Neuronal stem cell (in vitro differentiated cells): Measurements from ENCODE around the gene COX19.
"Not testable (repeated sequence)": the region's sequence is repeated elsewhere in the genome, so short reads cannot be mapped to it uniquely, and the experiment has no call there.

ENCODE experiments used
- DNase-seq: peaks from one replicate; pipeline ENCODE4 v3.0.0-alpha.2; 2013; ENCODE audit warnings: low spot score
- H2AFZ ChIP-seq: one replicate; pipeline ENCODE4 v1.6.1; 2013; ENCODE audit warnings: mild to moderate bottlenecking, low read length, inconsistent platforms
- H2AK5ac ChIP-seq: 2 replicates; pipeline ENCODE4 v1.6.1; 2013; ENCODE audit warnings: low read depth, mild to moderate bottlenecking, inconsistent platforms, low read length, moderate library complexity, mixed read lengths
- H2BK120ac ChIP-seq: 2 replicates; pipeline ENCODE4 v1.6.1; 2013; ENCODE audit warnings: low read depth, mild to moderate bottlenecking, inconsistent platforms, low read length, moderate library complexity, mixed read lengths
- H2BK12ac ChIP-seq: one replicate; pipeline ENCODE4 v1.6.1; 2013; ENCODE audit warnings: low read length, inconsistent platforms
- H2BK15ac ChIP-seq: 2 replicates; pipeline ENCODE4 v1.6.1; 2013; ENCODE audit warnings: mild to moderate bottlenecking, low read length, inconsistent platforms, mixed read lengths
- H2BK5ac ChIP-seq: one replicate; pipeline ENCODE4 v1.6.1; 2013; ENCODE audit warnings: inconsistent platforms, mild to moderate bottlenecking, low read length, moderate library complexity
- H3K14ac ChIP-seq: one replicate; pipeline ENCODE4 v1.6.1; 2013; ENCODE audit warnings: low read length, inconsistent platforms
- H3K18ac ChIP-seq: 2 replicates; pipeline ENCODE4 v1.6.1; 2013; ENCODE audit warnings: low read length, inconsistent platforms
- H3K23ac ChIP-seq: 2 replicates; pipeline ENCODE4 v1.6.1; 2013; ENCODE audit warnings: low read depth, mild to moderate bottlenecking, mixed read lengths, low read length, inconsistent platforms; ENCODE audit not compliant: poor library complexity
- H3K27ac ChIP-seq: replicated peaks from 3 replicates; pipeline ENCODE4 v1.5.1; 2013; ENCODE audit warnings: low read length, inconsistent platforms
- H3K27me3 ChIP-seq, 3 experiments: 2 replicates each; pipeline ENCODE4 v1.6.1; 2013; ENCODE audit warnings: low read length in 3 of 3, mild to moderate bottlenecking in 2 of 3, inconsistent platforms in 1 of 3, low read depth in 1 of 3, mixed read lengths in 1 of 3, moderate library complexity in 1 of 3; ENCODE audit not compliant: control insufficient read depth in 3 of 3, insufficient read depth in 3 of 3
- H3K36me3 ChIP-seq, 2 donors: replicated peaks in 1 of 2; 2 replicates each; pipeline ENCODE4 v1.6.1; 2013; ENCODE audit warnings: low read length in 2 of 2; ENCODE audit not compliant: control insufficient read depth in 2 of 2, insufficient read depth in 2 of 2
- H3K4ac ChIP-seq: 2 replicates; pipeline ENCODE4 v1.6.1; 2013; ENCODE audit warnings: inconsistent platforms, mild to moderate bottlenecking, low read length, moderate library complexity
- H3K4me1 ChIP-seq, 2 donors: 1 replicate in 1 of 2; 2 replicates in 1 of 2; pipeline ENCODE4 v1.6.1; 2013; ENCODE audit warnings: low read length in 2 of 2, low read depth in 1 of 2; ENCODE audit not compliant: control insufficient read depth in 2 of 2, insufficient read depth in 1 of 2
- H3K4me2 ChIP-seq: one replicate; pipeline ENCODE4 v1.6.1; 2013; ENCODE audit warnings: mild to moderate bottlenecking, low read length, inconsistent platforms; ENCODE audit not compliant: insufficient read depth, poor library complexity, severe bottlenecking
- H3K4me3 ChIP-seq, 2 donors: 2 replicates each; pipeline ENCODE4 v1.5.1; 2013; ENCODE audit warnings: low read length in 2 of 2, mild to moderate bottlenecking in 2 of 2, inconsistent platforms in 1 of 2, moderate library complexity in 1 of 2
- H3K79me1 ChIP-seq: one replicate; pipeline ENCODE4 v1.6.1; 2013; ENCODE audit warnings: low read depth, mild to moderate bottlenecking, inconsistent platforms, low read length, moderate library complexity
- H3K9ac ChIP-seq: one replicate; pipeline ENCODE4 v1.6.1; 2013; ENCODE audit warnings: mild to moderate bottlenecking, low read depth, low read length, inconsistent platforms; ENCODE audit not compliant: poor library complexity
- H3K9me3 ChIP-seq, 2 donors: replicated peaks in 1 of 2; 2 replicates each; pipeline versions ENCODE3 to v1.6.1; 2013; ENCODE audit warnings: low read length in 2 of 2, mild to moderate bottlenecking in 2 of 2, inconsistent platforms in 1 of 2, low read depth in 1 of 2, mixed read lengths in 1 of 2, moderate library complexity in 1 of 2; ENCODE audit not compliant: control insufficient read depth in 2 of 2, insufficient read depth in 1 of 2
- H4K8ac ChIP-seq: one replicate; pipeline ENCODE4 v1.6.1; 2013; ENCODE audit warnings: low read depth, mild to moderate bottlenecking, inconsistent platforms, low read length, moderate library complexity
- H4K91ac ChIP-seq: one replicate; pipeline ENCODE4 v1.6.1; 2013; ENCODE audit warnings: low read length, low read depth, mild to moderate bottlenecking, inconsistent platforms; ENCODE audit not compliant: poor library complexity
- WGBS, 2 donors: extraction: QIAGEN DNeasy Blood & Tissue Kit; methylation state at CpG; one replicate each; pipeline ENCODE4 v1.1.7; 2013; ENCODE audit warnings: missing lambda C conversion rate in 2 of 2, mixed read lengths in 1 of 2; ENCODE audit not compliant: insufficient read length in 2 of 2, insufficient replicate concordance in 1 of 2; ENCODE audit errors: extremely low coverage in 2 of 2; 5-methylcytosine and 5-hydroxymethylcytosine counted together

The COX19 gene

DNA sequence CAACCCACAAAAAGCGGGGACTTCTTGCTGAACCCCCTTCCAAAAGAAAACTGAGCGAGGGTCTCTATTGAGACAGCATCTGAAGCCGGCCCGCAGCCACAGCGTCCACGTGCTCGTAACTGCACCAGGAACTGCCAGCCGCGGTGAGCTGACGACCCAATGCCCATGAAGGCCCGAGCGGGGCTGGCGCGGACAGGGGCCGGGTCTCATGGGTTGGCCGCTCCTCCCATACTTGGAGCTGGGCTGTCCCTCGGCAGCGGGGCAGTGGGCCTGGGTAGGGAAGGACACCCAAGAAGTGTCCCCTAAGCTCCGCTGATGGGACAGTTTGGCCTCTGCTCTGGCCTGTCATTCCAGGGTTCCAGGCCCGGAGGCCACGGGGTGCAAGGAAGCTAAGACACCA, 30.0 kb upstream of the COX19 start:
- Histone ChIP-seq H3K9ac (peak overlapping the region; percentile 21), H2AK5ac (peak overlapping the region; percentile 63), H3K9me3 (peaks cover 0 to 3% of the 10 kb centered on the region in 2 donors), H2BK120ac (no peak overlapping the region), H4K8ac (no peak overlapping the region), H3K4me3 (peak overlapping the region in 1 of 2 donors; percentile 11), H2BK12ac (peak overlapping the region; percentile 41), H4K91ac (no peak overlapping the region), H3K23ac (no peak overlapping the region), H3K4ac (no peak overlapping the region), H3K14ac (peak overlapping the region; percentile 6), H3K18ac (no peak overlapping the region), H2BK15ac (no peak overlapping the region), H2BK5ac (no peak overlapping the region), H3K4me2 (no peak overlapping the region), H3K36me3 (peaks cover 21 to 58% of the 10 kb centered on the region in 2 donors), H3K79me1 (peaks cover 15% of the 10 kb centered on the region), H3K27ac (no peak overlapping the region), H3K27me3 (no peaks in the 10 kb centered on the region), H3K4me1 (peaks cover 0 to 4% of the 10 kb centered on the region in 2 donors), H2AFZ (no peak overlapping the region)
- no CpG with 5 or more reads among the region's 21 CpGs for WGBS, 2 donors
- no peak for DNase-seq

DNA sequence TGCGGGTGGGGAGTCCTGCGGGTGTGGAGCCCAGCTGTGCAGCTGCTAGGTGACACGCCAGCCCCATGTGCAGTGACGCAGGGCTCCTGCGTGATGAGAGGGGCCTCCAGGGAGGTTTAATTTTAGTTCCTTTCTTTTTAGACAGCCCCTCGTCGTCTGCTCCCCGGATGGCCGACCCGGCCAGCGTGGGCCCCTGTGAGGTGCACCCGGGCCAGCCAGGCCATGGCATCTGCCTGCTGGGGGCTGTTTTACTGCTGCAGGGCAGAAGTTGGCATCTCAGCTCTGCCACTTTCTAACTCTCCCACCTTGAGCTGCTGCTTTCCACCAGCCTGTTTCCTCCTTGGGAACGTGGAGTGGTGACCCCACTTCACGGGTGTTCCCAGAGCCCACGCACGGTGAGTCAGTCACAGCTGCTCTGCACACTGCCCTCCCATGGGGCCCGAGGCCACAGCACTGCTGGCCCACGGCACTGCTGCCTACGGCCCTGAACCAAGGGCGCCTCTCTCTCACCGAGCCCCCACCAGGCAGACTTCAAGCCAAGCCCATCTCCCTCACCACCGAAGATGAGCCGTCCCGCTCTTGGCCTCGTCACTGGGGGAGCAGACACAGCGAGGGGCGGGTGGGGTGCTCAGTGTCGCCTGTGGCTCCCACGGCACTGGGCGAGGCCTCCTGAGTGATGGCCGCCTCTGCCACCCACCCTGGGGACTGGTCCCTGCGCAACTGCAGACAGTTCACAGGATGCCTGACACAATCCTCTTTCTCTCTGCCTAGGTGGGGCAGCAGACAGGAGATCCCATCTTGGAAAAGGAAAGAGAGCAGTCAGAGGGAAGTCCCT, 28.9 kb upstream of the COX19 start:
- no peak overlapping the region for H4K91ac ChIP-seq
- no peak overlapping the region for H3K9ac ChIP-seq
- H3K4ac ChIP-seq, result no peak overlapping the region
- DNase-seq, result no peak
- no peak overlapping the region for H3K4me2 ChIP-seq
- no peak overlapping the region for H2BK5ac ChIP-seq
- peaks cover 9% of the 10 kb centered on the region for H3K79me1 ChIP-seq
- no peak overlapping the region for H3K14ac ChIP-seq
- peak overlapping the region; percentile 28 for H3K18ac ChIP-seq
- peaks cover 0 to 9% of the 10 kb centered on the region in 2 donors for H3K4me1 ChIP-seq
- peaks cover 0 to 3% of the 10 kb centered on the region in 2 donors for H3K9me3 ChIP-seq
- H2AK5ac ChIP-seq, result no peak overlapping the region
- no peak overlapping the region for H4K8ac ChIP-seq
- H3K4me3 ChIP-seq, result no peak overlapping the region
- WGBS, 2 donors, result no CpG with 5 or more reads among the region's 32 CpGs
- peak overlapping the region; percentile 37 for H2BK15ac ChIP-seq
- H2BK12ac ChIP-seq, result no peak overlapping the region
- no peak overlapping the region for H3K23ac ChIP-seq
- H3K27ac ChIP-seq, result peak overlapping the region; percentile 22
- H3K27me3 ChIP-seq, result no peaks in the 10 kb centered on the region
- no peak overlapping the region for H2BK120ac ChIP-seq
- peaks cover 15 to 56% of the 10 kb centered on the region in 2 donors for H3K36me3 ChIP-seq
- no peak overlapping the region for H2AFZ ChIP-seq

DNA sequence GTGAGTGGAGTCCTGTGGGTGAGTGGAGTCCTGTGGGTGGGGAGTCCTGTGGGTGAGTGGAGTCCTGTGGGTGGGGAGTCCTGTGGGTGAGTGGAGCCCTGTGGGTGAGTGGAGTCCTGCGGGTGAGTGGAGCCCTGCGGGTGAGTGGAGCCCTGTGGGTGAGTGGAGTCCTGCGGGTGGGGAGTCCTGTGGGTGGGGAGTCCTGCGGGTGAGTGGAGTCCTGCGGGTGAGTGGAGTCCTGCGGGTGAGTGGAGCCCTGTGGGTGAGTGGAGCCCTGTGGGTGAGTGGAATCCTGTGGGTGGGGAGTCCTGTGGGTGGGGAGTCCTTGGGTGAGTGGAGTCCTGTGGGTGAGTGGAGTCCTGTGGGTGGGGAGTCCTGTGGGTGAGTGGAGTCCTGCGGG, 27.1 kb upstream of the COX19 start:
- DNase-seq, H3K18ac ChIP-seq, H2AFZ ChIP-seq, H3K27ac ChIP-seq, H2BK120ac ChIP-seq, H3K4me3 ChIP-seq, H2AK5ac ChIP-seq, H4K91ac ChIP-seq, H3K79me1 ChIP-seq, H3K27me3 ChIP-seq, H2BK5ac ChIP-seq, H3K23ac ChIP-seq, H2BK12ac ChIP-seq, H3K9ac ChIP-seq, H3K4me1 ChIP-seq, H3K9me3 ChIP-seq, H3K4ac ChIP-seq, H2BK15ac ChIP-seq, H3K14ac ChIP-seq, H3K4me2 ChIP-seq, H4K8ac ChIP-seq: not testable (repeated sequence)
- WGBS, 2 donors, result no CpG with 5 or more reads among the region's 7 CpGs
- H3K36me3 ChIP-seq, result peaks cover 2 to 53% of the 10 kb centered on the region in 2 donors

DNA sequence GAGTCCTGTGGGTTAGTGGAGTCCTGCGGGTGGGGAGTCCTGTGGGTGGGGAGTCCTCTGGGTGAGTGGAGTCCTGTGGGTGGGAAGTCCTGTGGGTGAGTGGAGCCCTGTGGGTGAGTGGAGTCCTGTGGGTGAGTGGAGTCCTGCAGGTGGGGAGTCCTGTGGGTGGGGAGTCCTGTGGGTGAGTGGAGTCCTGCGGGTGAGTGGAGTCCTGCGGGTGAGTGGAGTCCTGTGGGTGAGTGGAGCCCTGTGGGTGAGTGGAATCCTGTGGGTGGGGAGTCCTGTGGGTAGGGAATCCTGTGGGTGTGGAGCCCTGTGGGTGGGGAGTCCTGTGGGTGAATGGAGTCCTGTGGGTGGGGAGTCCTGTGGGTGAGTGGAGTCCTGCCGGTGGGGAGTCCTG, 26.7 kb upstream of the COX19 start:
- no CpG with 5 or more reads among the region's 4 CpGs for WGBS, 2 donors
- H2BK5ac ChIP-seq, H3K4ac ChIP-seq: not testable (repeated sequence)

More for the DNA sequence above, 26.7 kb upstream of the COX19 start:
- not testable (repeated sequence) for H3K4me1 ChIP-seq, H3K27ac ChIP-seq, H3K27me3 ChIP-seq, H3K4me2 ChIP-seq, H2BK120ac ChIP-seq, H3K23ac ChIP-seq, DNase-seq, H2BK12ac ChIP-seq, H3K18ac ChIP-seq, H3K79me1 ChIP-seq, H3K9me3 ChIP-seq, H3K4me3 ChIP-seq, H3K9ac ChIP-seq, H3K14ac ChIP-seq, H2AK5ac ChIP-seq, H4K91ac ChIP-seq, H2BK15ac ChIP-seq, H4K8ac ChIP-seq, H2AFZ ChIP-seq
- peaks cover 4 to 53% of the 10 kb centered on the region in 2 donors for H3K36me3 ChIP-seq
